Stimulated activated CD4-positive, alpha-beta T cell treated with anti-CD3 and anti-CD28 coated beads, Interleukin-4, amount 100 ng/mL, for 48 hours (primary cell): ENCODE measurements around the gene FALEC.

Experiments
- DNase-seq, 2 donors: peaks; one replicate each; pipeline ENCODE4 v3.0.0-alpha.2; 2020; ENCODE audit warnings: low read depth in 2 of 2

FALEC gene

GRCh38 chr1:150545486-150546032, 30.0 kb downstream of the FALEC start:
- no peak for DNase-seq

DNA sequence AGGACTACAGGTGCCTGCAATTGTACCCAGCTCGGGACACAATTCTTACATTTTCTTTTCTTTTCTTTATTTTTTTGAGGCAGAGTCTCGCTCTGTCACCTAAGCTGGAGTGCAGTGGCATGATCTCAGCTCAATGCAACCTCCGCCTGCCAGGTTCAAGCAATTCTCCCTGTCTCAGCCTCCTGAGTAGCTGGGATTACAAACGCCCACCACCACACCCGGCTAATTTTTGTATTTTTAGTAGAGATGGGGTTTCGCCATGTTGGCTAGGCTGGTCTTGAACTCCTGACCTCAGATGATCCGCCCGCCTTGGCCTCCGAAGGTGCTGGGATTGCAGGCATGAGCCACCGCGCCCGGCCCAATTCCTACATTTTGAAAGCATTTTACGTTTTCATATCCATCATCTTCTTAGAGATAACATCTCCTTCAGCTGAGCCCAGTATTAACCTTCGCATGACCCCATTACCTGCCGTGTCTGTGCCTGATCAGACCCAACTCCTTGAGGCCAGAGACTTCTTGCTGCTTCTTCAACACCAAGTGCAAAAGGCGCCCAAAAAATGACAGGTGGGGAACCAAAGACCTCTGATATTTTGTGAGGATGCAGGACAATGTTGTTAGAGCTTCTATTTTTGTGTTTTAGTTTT, 30.9 kb downstream of the FALEC start:
- DNase-seq: no peak

- DNase-seq: no peak
Measured at GRCh38 chr1:150548324-150548631, 32.7 kb downstream of the FALEC start.

DNA sequence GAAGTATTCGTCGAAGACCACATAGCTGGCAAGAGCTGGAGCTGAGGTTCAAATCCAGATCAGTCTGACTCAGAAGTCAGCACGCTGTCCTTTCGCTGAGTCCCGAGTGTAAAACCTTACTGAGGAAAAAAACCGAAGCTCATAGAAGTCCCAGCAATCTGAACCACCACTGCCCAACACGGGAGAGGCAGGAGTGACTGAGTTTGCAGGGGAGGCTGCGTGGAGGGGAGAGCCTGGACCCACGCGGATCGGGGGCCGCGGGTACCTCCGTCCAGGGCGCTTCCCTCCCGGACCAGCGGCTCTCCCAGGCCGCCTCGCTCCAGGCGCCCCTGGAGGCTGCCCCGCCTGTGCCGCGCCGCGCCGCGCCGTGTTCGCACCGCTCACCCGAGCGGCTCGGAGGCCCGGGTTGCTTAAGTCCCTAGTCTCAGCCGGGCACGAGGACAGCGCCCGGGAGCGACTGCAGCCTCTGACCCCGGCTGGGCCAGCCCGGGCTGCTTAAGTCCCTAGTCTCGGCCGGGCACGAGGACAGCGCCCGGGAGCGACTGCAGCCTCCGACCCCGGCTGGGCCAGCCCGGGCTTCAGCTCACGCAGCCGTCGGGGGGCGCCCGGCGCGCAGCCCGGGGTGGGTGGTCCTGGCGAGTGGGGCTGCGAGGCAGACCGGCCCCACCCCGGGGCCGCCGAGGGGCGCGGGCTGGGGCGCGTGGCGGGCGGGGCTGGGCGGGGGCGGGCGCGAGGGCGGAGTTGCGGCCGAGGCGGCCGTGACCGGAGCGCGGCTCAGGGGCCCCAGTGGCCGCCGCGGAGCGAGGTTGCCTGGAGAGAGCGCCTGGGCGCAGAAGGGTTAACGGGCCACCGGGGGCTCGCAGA, 33.3 kb downstream of the FALEC start, which contains the start of gene ADAMTSL4:
TSS of gene ADAMTSL4 (plus strand) at position 777 of the 864 bp plus-strand sequence. CDS start 2,881 bp downstream, outside the sequence.
- DNase-seq: no peak

GRCh38 chr1:150549496-150550221, 34.1 kb downstream of the FALEC start:
- DNase-seq: no peak

- no peak for DNase-seq
Measured at GRCh38 chr1:150550222-150551050, 34.9 kb downstream of the FALEC start.

DNA sequence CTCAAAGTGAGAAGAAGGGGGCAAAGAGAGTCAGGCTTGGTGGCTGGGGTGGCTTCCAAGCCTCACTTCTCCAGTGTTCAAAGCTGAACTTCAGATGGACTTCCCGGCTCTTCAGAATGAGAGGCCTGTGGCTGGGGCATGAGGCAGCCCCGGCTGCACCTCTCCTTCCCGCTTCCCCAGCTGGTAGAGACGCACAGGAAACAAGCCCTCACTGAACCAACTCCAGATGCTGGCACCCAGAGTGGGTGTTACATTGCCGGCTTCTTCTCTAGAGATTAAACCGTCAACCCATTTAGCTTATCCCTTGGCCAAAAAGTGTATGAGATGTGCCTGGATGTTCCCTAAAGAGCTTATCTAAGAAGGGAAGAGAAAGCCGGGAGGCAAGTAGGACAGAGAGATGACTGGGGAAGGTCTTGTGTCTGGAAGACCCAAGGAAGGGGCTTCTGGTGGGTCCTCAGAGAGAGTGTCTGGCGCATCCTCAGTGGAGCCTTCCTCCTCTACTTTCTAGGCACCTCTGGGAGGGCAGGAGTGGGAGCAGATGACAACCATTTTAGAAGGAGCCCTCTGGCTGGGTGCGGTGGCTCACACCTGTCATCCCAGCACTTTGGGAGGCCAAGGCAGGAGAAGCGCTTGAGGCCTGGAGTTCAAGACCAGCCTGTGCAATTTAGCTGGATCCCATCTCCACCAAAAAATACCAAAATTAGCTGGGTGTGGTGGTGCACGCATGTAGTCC, 35.7 kb downstream of the FALEC start:
- DNase-seq: no peak

- DNase-seq: no peak
Measured at GRCh38 chr1:150551784-150552127, 36.2 kb downstream of the FALEC start.

- DNase-seq: no peak
Measured at GRCh38 chr1:150552128-150552910, 36.8 kb downstream of the FALEC start.

DNA sequence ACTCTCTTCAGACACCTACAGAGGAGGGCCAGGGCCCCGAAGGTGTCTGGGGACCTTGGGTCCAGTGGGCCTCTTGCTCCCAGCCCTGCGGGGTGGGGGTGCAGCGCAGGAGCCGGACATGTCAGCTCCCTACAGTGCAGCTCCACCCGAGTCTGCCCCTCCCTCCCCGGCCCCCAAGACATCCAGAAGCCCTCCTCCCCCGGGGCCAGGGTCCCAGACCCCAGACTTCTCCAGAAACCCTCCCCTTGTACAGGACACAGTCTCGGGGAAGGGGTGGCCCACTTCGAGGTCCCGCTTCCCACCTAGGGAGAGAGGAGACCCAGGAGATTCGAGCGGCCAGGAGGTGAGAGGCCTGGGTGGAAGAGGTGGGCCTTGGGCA, 37.3 kb downstream of the FALEC start:
- no peak for DNase-seq

DNA sequence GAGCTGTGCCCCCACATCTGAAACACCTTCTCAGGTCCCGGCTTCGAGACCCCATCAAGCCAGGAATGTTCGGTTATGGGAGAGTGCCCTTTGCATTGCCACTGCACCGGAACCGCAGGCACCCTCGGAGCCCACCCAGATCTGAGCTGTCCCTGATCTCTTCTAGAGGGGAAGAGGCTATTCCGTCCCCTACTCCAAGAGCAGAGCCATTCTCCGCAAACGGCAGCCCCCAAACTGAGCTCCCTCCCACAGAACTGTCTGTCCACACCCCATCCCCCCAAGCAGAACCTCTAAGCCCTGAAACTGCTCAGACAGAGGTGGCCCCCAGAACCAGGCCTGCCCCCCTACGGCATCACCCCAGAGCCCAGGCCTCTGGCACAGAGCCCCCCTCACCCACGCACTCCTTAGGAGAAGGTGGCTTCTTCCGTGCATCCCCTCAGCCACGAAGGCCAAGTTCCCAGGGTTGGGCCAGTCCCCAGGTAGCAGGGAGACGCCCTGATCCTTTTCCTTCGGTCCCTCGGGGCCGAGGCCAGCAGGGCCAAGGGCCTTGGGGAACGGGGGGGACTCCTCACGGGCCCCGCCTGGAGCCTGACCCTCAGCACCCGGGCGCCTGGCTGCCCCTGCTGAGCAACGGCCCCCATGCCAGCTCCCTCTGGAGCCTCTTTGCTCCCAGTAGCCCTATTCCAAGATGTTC, 38.0 kb downstream of the FALEC start:
- DNase-seq: no peak

DNA sequence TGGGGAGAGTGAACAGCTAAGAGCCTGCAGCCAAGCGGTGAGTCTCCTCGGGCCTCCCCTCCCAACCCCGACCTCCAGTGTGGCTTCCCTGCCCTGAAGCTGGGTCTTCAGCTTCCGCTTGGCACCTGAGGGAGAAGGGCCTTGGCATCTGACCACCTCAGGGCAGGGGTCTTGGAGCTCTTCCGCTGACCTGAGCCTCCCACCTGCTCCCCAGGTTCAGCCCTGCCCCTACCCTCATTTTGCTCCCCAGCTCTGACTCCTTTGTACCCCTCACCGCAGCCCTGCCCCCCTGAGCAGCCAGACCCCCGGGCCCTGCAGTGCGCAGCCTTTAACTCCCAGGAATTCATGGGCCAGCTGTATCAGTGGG, 38.5 kb downstream of the FALEC start:
- no peak for DNase-seq

DNA sequence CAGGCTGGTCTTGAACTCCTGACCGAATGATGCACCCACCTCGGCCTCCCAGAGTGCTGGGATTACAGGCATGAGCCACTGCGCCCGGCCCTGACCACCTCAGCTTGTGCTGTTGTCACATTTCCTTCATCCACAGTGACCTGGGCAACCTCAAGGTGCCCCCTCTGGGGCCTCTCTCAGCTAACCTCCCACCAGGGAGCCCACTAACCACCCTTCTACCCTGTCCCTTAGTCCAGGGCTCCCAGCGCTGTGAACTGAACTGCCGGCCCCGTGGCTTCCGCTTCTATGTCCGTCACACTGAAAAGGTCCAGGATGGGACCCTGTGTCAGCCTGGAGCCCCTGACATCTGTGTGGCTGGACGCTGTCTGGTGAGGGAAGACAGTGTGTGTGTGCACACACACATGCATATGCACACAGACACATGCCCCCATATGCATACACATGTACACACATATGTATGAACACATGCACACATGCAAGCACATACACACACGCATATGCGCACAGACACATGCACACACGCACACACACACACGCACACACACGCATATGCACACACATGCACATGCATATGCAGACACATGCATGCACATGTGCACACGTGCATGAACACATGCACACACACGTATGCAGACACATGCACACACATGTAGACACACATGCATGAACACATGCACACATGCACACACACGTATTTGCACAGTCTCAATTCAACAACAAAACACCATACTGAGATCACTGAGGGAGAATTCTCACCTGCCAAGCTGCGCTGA, 39.8 kb downstream of the FALEC start:
- DNase-seq: no peak

DNA sequence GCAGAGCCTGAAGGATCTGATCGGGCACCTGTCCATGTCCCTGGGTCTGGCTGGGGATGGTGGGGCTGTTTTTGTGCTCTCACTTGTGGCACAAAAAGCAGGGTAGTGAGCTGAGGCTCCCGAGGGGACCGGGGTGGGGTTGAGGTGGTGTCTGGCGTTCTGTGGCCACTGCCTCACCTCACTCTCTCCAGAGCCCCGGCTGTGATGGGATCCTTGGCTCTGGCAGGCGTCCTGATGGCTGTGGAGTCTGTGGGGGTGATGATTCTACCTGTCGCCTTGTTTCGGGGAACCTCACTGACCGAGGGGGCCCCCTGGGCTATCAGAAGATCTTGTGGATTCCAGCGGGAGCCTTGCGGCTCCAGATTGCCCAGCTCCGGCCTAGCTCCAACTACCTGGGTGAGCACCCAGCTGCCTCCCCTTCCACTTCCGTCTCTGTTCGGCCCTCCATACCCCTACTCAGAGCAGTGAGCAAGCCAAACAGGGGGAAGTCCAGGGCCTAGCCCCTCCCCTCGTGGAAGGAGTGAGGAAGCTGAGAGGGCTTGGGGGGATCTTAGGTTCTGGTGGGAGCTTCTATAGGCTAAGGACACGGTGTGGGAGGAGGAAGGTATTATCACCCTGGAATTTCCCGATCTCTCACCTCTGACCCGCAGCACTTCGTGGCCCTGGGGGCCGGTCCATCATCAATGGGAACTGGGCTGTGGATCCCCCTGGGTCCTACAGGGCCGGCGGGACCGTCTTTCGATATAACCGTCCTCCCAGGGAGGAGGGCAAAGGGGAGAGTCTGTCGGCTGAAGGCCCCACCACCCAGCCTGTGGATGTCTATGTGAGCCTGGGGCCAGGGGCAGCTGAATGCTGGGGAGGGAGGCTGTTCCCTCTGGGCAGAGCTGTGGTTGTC, 40.7 kb downstream of the FALEC start:
- DNase-seq: no peak

- no peak for DNase-seq
Measured at GRCh38 chr1:150557065-150557600, 41.6 kb downstream of the FALEC start.

GRCh38 chr1:150557813-150558212, 42.3 kb downstream of the FALEC start:
- no peak for DNase-seq

GRCh38 chr1:150558303-150558704, 42.8 kb downstream of the FALEC start:
- DNase-seq: no peak
